Skeletal muscle cell (primary cell): Measurements from ENCODE around the gene PRKCG.
A peak's percentile ranks its signal among the peaks of the same experiment; 100 is the strongest.
"Not testable (repeated sequence)": the region's sequence is repeated elsewhere in the genome, so short reads cannot be mapped to it uniquely, and the experiment has no call there.

Source experiments
- DNase-seq: peaks from one replicate; pipeline ENCODE4 v3.0.0-alpha.2; 2010; ENCODE audit warnings: low read depth
- H3K4me3 ChIP-seq: 2 replicates; pipeline ENCODE4 v1.5.1; 2011; ENCODE audit warnings: low read depth, mild to moderate bottlenecking, control low read depth, low read length, moderate library complexity

Gene PRKCG

GRCh38 chr19:53910170-53910518 lies 28.1 kb downstream of the PRKCG start:
- no peak for DNase-seq
- H3K4me3 ChIP-seq = peak overlapping the region; percentile 63

- DNase-seq = no peak
- H3K4me3 ChIP-seq = no peak overlapping the region
These were observed 30.7 kb downstream of the PRKCG start for GRCh38 chr19:53912653-53913052.

GRCh38 chr19:53915000-53915399 lies 33.0 kb downstream of the PRKCG start:
- no peak for DNase-seq
- no peak overlapping the region for H3K4me3 ChIP-seq

- DNase-seq = no peak
- H3K4me3 ChIP-seq = no peak overlapping the region
These were observed 34.0 kb downstream of the PRKCG start for GRCh38 chr19:53916004-53916403.

GRCh38 chr19:53917356-53917755 lies 35.4 kb downstream of the PRKCG start:
- DNase-seq = no peak
- no peak overlapping the region for H3K4me3 ChIP-seq

GRCh38 chr19:53927739-53928138 lies 45.7 kb downstream of the PRKCG start:
- DNase-seq = no peak
- no peak overlapping the region for H3K4me3 ChIP-seq

GRCh38 chr19:53936029-53936428 lies 54.0 kb downstream of the PRKCG start:
- DNase-seq = no peak
- H3K4me3 ChIP-seq = no peak overlapping the region

- DNase-seq = no peak
- H3K4me3 ChIP-seq = no peak overlapping the region
These were observed 60.2 kb downstream of the PRKCG start for GRCh38 chr19:53942001-53942786.

- no peak for DNase-seq
These were observed 62.4 kb downstream of the PRKCG start for GRCh38 chr19:53944416-53944815.

GRCh38 chr19:53944933-53945332 lies 62.9 kb downstream of the PRKCG start:
- no peak for DNase-seq
- no peak overlapping the region for H3K4me3 ChIP-seq

More at GRCh38 chr19:53944416-53944815, 62.4 kb downstream of the PRKCG start:
- no peak overlapping the region for H3K4me3 ChIP-seq

- DNase-seq = no peak
- H3K4me3 ChIP-seq = no peak overlapping the region
These were observed 63.4 kb downstream of the PRKCG start for GRCh38 chr19:53945441-53945840.

GRCh38 chr19:53945998-53946397 lies 64.0 kb downstream of the PRKCG start:
- DNase-seq = no peak
- no peak overlapping the region for H3K4me3 ChIP-seq

GRCh38 chr19:53947624-53948023 lies 65.6 kb downstream of the PRKCG start:
- no peak for DNase-seq
- no peak overlapping the region for H3K4me3 ChIP-seq

GRCh38 chr19:53948611-53949010 lies 66.6 kb downstream of the PRKCG start:
- H3K4me3 ChIP-seq, DNase-seq: not testable (repeated sequence)

GRCh38 chr19:53951436-53951835 lies 69.4 kb downstream of the PRKCG start:
- no peak for DNase-seq
- H3K4me3 ChIP-seq = no peak overlapping the region

- H3K4me3 ChIP-seq = no peak overlapping the region
- DNase-seq = no peak
These were observed 70.0 kb downstream of the PRKCG start for GRCh38 chr19:53951947-53952346.

- H3K4me3 ChIP-seq = no peak overlapping the region
- DNase-seq = no peak
These were observed 71.4 kb downstream of the PRKCG start for GRCh38 chr19:53953383-53953782.
